Adrenal gland (tissue), 12 donors: ENCODE data around the gene ATP2C1. TPM values are rescaled to one million over a fixed set of nuclear protein-coding genes. Genes with fewer than 3 reads are reported as not detected.
"Not testable (repeated sequence)": the region's sequence is repeated elsewhere in the genome, so short reads cannot be mapped to it uniquely, and the experiment has no call there.

ENCODE experiments used
- DNase-seq, 7 donors: peaks; one replicate each; pipeline ENCODE4 v3.0.0-alpha.2; 2019 to 2020
- H3K27ac ChIP-seq, 5 donors: fragments of 200-600 bp; sonication (generic) in 4 of 5; 1 replicate in 3 of 5; 2 replicates in 2 of 5; pipeline versions ENCODE4 v1.5.1 to v1.8.0; 2016 to 2020; ENCODE audit warnings: mild to moderate bottlenecking in 1 of 5
- H3K27me3 ChIP-seq: fragments of 200-600 bp; 2 replicates; pipeline ENCODE4 v1.8.0; 2021
- H3K36me3 ChIP-seq, 2 donors: fragments of 200-600 bp; replicated peaks in 1 of 2; 1 replicate in 1 of 2; 2 replicates in 1 of 2; pipeline versions ENCODE4 v1.5.1 to v1.8.0; 2018 to 2022
- H3K4me1 ChIP-seq, 2 donors: fragments of 200-600 bp; replicated peaks in 1 of 2; 1 replicate in 1 of 2; 2 replicates in 1 of 2; pipeline versions ENCODE4 v1.5.1 to v1.8.0; 2018 to 2021
- H3K4me3 ChIP-seq, 4 donors: fragments of 200-600 bp; sonication (generic) in 3 of 4; one replicate each; pipeline ENCODE4 v1.5.1; 2016 to 2018
- H3K9me3 ChIP-seq, 3 donors: fragments of 200-600 bp; sonication (generic) in 1 of 3; replicated peaks in 1 of 3; 1 replicate in 2 of 3; 2 replicates in 1 of 3; pipeline versions ENCODE4 v1.5.1 to v1.8.0; 2016 to 2021
- CTCF ChIP-seq, 6 experiments: fragments of 450-650 bp in 4 of 6; fragments of 200-600 bp in 2 of 6; sonication (generic) in 1 of 6; IDR thresholded peaks; 1 replicate in 5 of 6; 2 replicates in 1 of 6; pipeline versions ENCODE4 v1.5.1 to v1.8.0; 2016 to 2021; ENCODE audit warnings: antibody characterized with exemption in 6 of 6, mild to moderate bottlenecking in 2 of 6, moderate library complexity in 1 of 6
- POLR2A ChIP-seq, 2 donors: fragments of 450-650 bp; IDR thresholded peaks; one replicate each; pipeline ENCODE4 v1.6.1; 2017; ENCODE audit warnings: antibody characterized with exemption in 2 of 2, mild to moderate bottlenecking in 2 of 2, moderate library complexity in 1 of 2
- WGBS, 4 donors: extraction: QIAGEN DNeasy Blood & Tissue Kit in 2 of 4; methylation state at CpG; one replicate each; pipeline versions ENCODE4 v1.1.5 to v1.1.7; 2013 to 2017; 5-methylcytosine and 5-hydroxymethylcytosine counted together
- intact Hi-C, 2 donors: fragments of 100-400 bp; cut with DNase I; formaldehyde crosslinking; loops; one replicate each; pipeline versions ENCODE4 v1.14.1 to v1.15.0; 2022 to 2023
- polyA plus RNA-seq, 3 donors: library from polyadenylated mRNA; stranded (reverse); fragments of 200-250 nt in 2 of 3; fragments of 350-450 nt in 1 of 3; fragmentation: Illumina TruSeq in 1 of 3; extraction: RNeasy Lipid Tissue Mini Kit (QIAGEN cat#74804) in 1 of 3; gene quantifications; one replicate each; pipeline ENCODE4 v1.2.3, GENCODE V29; 2013 to 2014
- total RNA-seq, 9 donors: library from RNA; depleted of rRNA in 4 of 9; stranded (reverse); fragments of >200 nt in 4 of 9; fragments of 120-200 nt in 1 of 9; fragmentation: NEBNext Ultra II Directional in 1 of 9; extraction: Animal tissue kit (Norgen Biotek cat#: 25700) in 1 of 9; gene quantifications; one replicate each; pipeline versions ENCODE4 v1.1.0 to v1.2.4, GENCODE V29; 2013 to 2023
- donor health status: healthy with polysubstance abuse.
- donor health status: Bipolar disorder and iron deficiency.
- donor health status: DM: yes; HTN: yes; CAD: no.
- donor health status: DM: no; HTN: no; CAD: no.
- donor health status: DM: no; HTN: no; CAD: no.
- donor health status: DM: yes; HTN: yes; CAD: no.

Gene ATP2C1
- total and polyA plus RNA-seq, 12 donors: 26.7 to 78.6 (median 55.5) TPM

DNA sequence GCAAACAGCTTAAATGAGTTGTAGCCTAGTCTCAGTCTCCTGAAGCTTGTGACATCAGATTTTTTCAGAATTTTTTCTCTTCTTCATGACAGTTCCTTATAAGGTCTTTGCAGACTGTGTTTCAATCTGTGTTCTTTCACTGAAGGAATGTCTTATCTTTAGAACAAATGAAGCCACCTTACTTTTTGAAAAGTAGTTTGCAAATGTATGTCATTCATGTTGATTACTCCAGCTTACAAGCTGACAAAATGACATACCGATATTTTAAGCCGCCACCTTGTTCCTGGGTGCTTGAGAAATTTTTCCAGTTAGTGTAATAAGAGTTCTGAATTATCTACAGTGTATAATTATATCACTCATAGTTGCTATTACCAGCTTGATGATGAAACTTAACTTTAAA is 75.7 kb downstream of the ATP2C1 start:
- no peak overlapping the region for H3K4me3 ChIP-seq
- 96 to 100% (median 98%) methylated on average over 2 of the region's 2 CpGs for WGBS, 4 donors
- no peaks in the 10 kb centered on the region for H3K4me1 ChIP-seq
- DNase-seq: no peak
- TF ChIP-seq POLR2A (IDR thresholded peaks at IDR 0.05) (no peak), CTCF (IDR thresholded peaks at IDR 0.05) (no peak)
- intact Hi-C loops: no loop called here
- H3K27ac ChIP-seq: no peak overlapping the region
- H3K36me3 ChIP-seq: peaks cover 0 to 14% of the 10 kb centered on the region in 2 donors
- no peaks in the 10 kb centered on the region for H3K9me3 ChIP-seq
- no peaks in the 10 kb centered on the region for H3K27me3 ChIP-seq

DNA sequence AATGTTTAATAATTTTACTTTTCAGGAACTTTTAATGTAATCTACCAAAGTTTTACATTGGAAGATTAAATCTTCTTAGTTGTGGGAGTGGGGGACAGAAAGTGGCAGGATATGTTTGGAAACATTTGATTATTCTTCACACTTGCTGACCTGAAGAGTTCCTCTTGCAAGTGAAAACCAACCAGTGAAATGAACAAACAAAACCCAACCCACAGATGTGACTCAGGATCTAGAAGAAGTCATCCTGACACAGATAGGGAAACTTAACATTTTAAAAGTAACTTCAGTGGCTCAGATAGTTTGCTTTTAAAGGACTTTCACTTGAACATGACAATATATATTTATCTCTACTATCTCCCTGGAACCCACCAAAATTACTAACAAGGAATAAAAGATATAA is 77.3 kb downstream of the ATP2C1 start:
- Histone ChIP-seq H3K27ac (no peak overlapping the region), H3K36me3 (no peaks in the 10 kb centered on the region), H3K27me3 (no peaks in the 10 kb centered on the region), H3K4me3 (no peak overlapping the region), H3K4me1 (no peaks in the 10 kb centered on the region), H3K9me3 (no peaks in the 10 kb centered on the region)
- DNase-seq: no peak
- intact Hi-C loops: no loop called here
- TF ChIP-seq CTCF (IDR thresholded peaks at IDR 0.05) (no peak), POLR2A (IDR thresholded peaks at IDR 0.05) (no peak)

GRCh38 chr3:130972592-130972991 is 78.7 kb downstream of the ATP2C1 start:
- H3K9me3 ChIP-seq, intact Hi-C loops, H3K27ac ChIP-seq, DNase-seq, H3K4me1 ChIP-seq, H3K36me3 ChIP-seq, H3K27me3 ChIP-seq, H3K4me3 ChIP-seq: not testable (repeated sequence)
- 97 to 100% (median 100%) methylated on average over 2 of the region's 2 CpGs for WGBS, 4 donors

DNA sequence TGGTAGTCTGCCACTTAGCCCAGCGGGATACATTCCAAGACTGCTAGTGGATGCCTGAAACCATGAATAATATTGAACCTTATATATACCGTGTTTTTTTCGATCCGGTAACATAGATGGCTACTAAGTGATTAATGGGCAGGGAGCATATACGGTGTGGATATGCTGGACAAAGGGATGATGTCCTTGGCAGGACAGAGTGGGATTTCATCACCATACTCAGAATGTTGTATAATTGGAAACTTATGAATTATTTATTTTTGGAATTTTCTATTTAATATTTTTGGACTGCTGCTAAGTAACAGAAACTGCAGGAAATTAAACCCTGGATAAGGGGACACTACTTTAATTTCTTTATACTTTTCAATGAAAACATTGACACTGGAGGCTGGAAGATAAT is 79.5 kb downstream of the ATP2C1 start:
- Histone ChIP-seq H3K27ac (no peak overlapping the region), H3K27me3 (no peaks in the 10 kb centered on the region), H3K36me3 (no peaks in the 10 kb centered on the region), H3K4me3 (no peak overlapping the region), H3K4me1 (no peaks in the 10 kb centered on the region), H3K9me3 (no peaks in the 10 kb centered on the region)
- intact Hi-C loops: no loop called here
- no peak for DNase-seq
- TF ChIP-seq POLR2A (IDR thresholded peaks at IDR 0.05): no peak
- TF ChIP-seq CTCF (IDR thresholded peaks at IDR 0.05): no peak
- 89 to 94% (median 91%) methylated on average over 5 of the region's 5 CpGs for WGBS, 4 donors

- WGBS, 4 donors: 92 to 99% (median 98%) methylated on average over 2 of the region's 2 CpGs
- no peaks in the 10 kb centered on the region for H3K36me3 ChIP-seq
- H3K27me3 ChIP-seq: no peaks in the 10 kb centered on the region
- H3K4me1 ChIP-seq: peaks cover 0 to 5% of the 10 kb centered on the region in 2 donors
- H3K4me3 ChIP-seq: no peak overlapping the region
- no peaks in the 10 kb centered on the region for H3K9me3 ChIP-seq
- no peak overlapping the region for H3K27ac ChIP-seq
- no peak for DNase-seq
- intact Hi-C loops: no loop called here
- TF ChIP-seq POLR2A (IDR thresholded peaks at IDR 0.05): no peak
These were observed 80.3 kb downstream of the ATP2C1 start for GRCh38 chr3:130974201-130974600.
